AG10803 (cell line): ENCODE measurements around the gene HIRA.

Experiments used
- DNase-seq: peaks from one replicate; pipeline ENCODE4 v3.0.0; 2010; ENCODE audit warnings: low read depth
- H3K4me3 ChIP-seq: 2 replicates; pipeline ENCODE4 v1.5.1; 2011; ENCODE audit warnings: mild to moderate bottlenecking, low read length, control low read depth
- TF ChIP-seq, protein P1 (sequence below): conservative IDR thresholded peaks from 2 replicates; pipeline ENCODE4 v1.5.1; 2011; ENCODE audit warnings: mild to moderate bottlenecking, low read length, control low read depth, inconsistent platforms

HIRA gene

DNA sequence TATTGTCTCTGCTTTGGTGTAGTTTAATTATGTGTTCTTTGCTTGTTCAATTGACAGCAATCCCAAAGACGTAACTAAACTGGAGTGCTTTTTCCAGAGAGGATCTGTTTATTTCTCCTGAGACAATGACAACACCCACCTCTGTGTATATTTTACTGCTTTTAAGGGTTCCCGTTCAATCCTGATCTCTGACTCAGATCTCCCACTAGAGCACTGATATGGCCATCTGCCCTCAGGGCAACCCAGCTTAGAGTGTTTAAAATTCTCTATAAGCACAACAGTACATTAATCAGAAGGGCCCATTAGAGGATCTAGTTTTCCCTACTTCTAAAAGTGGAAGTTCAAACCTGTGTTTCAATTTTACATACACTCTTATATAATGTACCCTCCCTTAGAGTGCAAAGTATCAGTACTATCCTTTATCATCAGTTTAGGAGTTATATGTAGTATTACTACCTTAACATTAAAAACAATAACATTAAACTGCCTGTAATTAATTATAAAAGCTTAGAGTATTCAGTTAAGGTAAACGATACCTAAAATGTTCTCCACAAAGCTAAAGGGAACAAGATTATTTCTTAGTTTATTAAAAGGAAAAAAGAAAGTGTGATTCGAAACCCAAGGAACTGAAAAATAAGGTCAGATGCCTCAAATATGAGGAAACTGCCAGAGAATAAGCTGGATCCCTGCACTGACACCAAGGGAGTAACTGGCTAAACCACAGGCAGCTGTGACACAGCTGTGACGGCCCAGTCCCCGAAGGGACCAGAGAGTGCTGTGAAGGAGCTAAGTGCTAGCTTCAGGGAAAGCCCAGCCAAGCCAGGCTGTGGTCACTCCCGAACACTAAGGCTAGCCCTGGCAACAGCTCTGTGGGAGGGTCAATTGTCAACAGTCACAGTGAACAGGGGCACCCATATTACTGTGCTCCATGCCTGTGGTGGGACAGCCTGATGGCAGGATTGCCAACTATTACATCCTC is 32.2 kb upstream of the HIRA start:
- no peak overlapping the region for H3K4me3 ChIP-seq
- TF ChIP-seq, protein P1, sequence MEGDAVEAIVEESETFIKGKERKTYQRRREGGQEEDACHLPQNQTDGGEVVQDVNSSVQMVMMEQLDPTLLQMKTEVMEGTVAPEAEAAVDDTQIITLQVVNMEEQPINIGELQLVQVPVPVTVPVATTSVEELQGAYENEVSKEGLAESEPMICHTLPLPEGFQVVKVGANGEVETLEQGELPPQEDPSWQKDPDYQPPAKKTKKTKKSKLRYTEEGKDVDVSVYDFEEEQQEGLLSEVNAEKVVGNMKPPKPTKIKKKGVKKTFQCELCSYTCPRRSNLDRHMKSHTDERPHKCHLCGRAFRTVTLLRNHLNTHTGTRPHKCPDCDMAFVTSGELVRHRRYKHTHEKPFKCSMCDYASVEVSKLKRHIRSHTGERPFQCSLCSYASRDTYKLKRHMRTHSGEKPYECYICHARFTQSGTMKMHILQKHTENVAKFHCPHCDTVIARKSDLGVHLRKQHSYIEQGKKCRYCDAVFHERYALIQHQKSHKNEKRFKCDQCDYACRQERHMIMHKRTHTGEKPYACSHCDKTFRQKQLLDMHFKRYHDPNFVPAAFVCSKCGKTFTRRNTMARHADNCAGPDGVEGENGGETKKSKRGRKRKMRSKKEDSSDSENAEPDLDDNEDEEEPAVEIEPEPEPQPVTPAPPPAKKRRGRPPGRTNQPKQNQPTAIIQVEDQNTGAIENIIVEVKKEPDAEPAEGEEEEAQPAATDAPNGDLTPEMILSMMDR = no peak
- DNase-seq = peak; percentile 63

DNA sequence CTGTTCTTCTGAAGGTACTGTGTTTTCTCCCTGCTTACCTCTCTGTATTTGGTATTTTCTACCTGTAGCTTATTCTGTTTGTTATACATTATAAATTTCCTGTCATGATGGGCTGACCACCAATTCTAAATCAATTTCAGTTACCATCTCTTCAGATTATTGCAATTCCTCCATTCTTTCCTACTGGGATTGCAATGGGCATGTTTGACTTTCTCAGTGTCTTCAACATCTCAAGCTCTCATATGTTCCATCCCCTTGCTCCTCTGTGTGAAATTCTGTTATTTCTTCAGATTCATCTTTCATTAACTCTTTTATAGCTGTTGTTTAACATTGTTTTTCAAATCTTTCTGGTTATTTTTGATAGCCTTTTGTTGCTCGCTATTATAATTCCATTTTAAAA is 31.5 kb upstream of the HIRA start:
- H3K4me3 ChIP-seq = no peak overlapping the region
- no peak for DNase-seq
- TF ChIP-seq, protein P1 = no peak

DNA sequence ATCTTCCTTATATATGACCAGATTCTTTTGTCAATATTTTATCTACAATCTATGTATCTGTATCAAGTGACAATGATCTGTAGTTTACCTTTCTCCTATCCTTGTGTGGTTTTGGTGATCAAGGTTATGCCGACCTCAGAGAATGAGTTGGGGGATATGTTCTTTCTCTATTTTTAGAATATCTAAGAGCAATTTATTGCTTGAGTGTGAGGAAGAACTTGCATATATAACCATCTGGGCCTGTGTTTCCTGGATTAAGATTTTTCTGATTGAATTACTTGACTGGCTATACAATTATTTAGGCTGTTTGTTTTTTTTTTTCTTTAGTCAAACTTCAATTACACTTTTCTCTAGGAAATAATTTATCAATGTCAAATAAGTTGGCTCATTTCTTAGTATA is 30.0 kb upstream of the HIRA start:
- no peak for DNase-seq
- no peak overlapping the region for H3K4me3 ChIP-seq
- TF ChIP-seq, protein P1 = no peak

DNA sequence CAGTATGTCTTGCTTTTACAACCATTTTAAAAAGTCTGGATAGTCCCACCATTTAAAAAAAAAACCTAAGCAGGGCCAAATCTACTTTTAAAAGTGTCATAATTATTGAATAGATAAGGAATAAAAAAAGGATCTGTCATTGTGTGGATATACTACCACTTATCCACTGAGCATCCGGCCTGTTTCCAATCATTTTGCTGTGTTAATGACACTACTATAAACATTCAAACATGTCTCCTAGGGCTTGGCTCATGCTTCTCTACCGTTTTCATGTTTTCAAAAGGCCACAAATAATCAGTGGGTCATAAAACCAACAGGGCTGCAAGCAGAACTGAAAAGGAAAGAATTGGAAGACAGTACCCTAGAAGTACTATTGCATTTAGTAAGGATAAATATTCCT is 28.5 kb upstream of the HIRA start:
- no peak overlapping the region for H3K4me3 ChIP-seq
- TF ChIP-seq, protein P1 = no peak
- DNase-seq = no peak

DNA sequence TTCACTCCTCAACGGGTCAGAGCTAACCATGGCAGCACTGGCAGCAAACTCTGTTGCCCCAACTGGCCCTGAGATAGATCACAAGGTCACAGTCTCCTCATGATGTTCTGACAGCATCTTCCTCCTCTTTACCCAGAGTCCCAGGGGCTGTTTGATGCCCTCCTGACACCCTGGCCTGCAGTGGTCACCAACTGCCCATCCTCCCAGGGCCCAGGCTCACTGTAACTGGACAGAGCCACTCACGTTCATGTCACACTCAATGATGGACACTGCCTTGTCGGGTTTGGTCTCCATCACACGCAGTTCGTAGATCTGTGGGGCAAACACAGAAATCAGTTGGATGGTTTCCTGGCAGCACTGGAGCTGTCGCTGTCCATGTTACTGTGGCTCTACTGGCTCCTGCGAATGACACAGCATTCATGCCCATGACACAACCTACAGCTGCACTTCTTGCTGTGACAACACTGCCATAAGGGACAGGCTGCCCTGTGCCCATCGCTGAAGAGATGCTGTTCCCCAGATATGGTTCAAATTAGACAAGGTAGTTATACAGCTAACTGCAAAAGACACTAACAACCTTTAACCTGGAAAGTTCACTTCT is 26.4 kb upstream of the HIRA start:
- no peak overlapping the region for H3K4me3 ChIP-seq
- no peak for DNase-seq
- TF ChIP-seq, protein P1 = no peak

DNA sequence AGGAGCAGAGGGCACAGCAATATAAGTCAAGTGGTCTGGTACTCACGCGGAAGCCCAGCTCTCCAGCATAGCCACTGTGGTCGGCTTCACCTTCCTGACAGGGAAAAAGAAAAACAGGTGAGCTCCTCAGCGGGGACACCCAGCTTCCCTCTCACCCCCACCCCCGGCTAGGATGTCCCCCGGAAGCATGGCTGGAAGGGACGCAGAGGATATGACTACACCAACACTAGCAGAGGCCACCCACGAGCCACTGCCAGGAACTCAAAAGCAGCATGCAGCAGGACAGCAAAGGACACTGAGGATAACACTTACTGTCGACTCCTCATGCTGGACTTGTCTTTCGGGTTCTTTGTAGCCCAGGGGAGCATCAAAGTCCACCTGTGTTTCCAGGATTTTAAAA is 25.0 kb upstream of the HIRA start:
- TF ChIP-seq, protein P1 = no peak
- no peak for DNase-seq
- no peak overlapping the region for H3K4me3 ChIP-seq
